ENCODE results near the gene CATSPERZ. TPM values are rescaled to one million over a fixed set of nuclear protein-coding genes. Genes with fewer than 3 reads are reported as not detected.

The CATSPERZ gene
- total and polyA plus RNA-seq, 2 donors (not counting 3 experiments of a cell fraction or from before 2014, with no cell fraction given), result 0.11 TPM; not detected in 1

GRCh38 chr11:64321026-64321425 lies 20.9 kb downstream of the CATSPERZ start:
- CTCF ChIA-PET, result no interaction called here
- Histone ChIP-seq H2AFZ (ENCODE audit: low read depth, low read length) (no peak overlapping the region), H3K4me2 (ENCODE audit: insufficient read depth, low read length) (no peak overlapping the region), H3K9me3 (replicated peaks; ENCODE audit: control insufficient read depth, insufficient read depth, low read length) (no peaks in the 10 kb centered on the region), H3K79me2 (ENCODE audit: control insufficient read depth, insufficient read depth, low read length) (peaks cover 4% of the 10 kb centered on the region), H3K36me3 (ENCODE audit: control insufficient read depth in 2 of 2, extremely low read depth in 1 of 2, insufficient read depth in 2 of 2, low read length in 2 of 2) (peaks cover 0 to 11% of the 10 kb centered on the region in 2 experiments), H3K4me1 (ENCODE audit: control insufficient read depth, extremely low read depth, insufficient read depth, low read length) (peaks cover 10% of the 10 kb centered on the region), H3K9me1 (replicated peaks; ENCODE audit: control insufficient read depth, extremely low read depth, insufficient read depth, low read length) (no peaks in the 10 kb centered on the region), H3K4me3 (replicated peaks in 1 of 3; ENCODE audit: insufficient read depth in 1 of 3, low read depth in 1 of 3, low read length in 3 of 3) (no peak overlapping the region), H3K27ac (ENCODE audit: insufficient read depth, low read depth, low read length) (no peak overlapping the region), H4K20me1 (replicated peaks; ENCODE audit: control insufficient read depth, extremely low read depth, insufficient read depth, low read length) (no peaks in the 10 kb centered on the region), H3K9ac (replicated peaks; ENCODE audit: extremely low read depth, insufficient read depth, low read length) (no peak overlapping the region), H3K27me3 (ENCODE audit: control insufficient read depth in 2 of 2, insufficient read depth in 2 of 2, low read length in 2 of 2) (no peaks in the 10 kb centered on the region)
- FAIRE-seq, result no peak
- no peak for TF ChIP-seq POLR2A (IDR thresholded peaks at IDR 0.05; ENCODE audit: low read depth, low read length)
- dilution Hi-C loops (cut with MboI; ENCODE audit: extremely low pct_ligation_motif_present, low sequenced_read_pairs), result no loop called here
- POLR2A ChIA-PET, result no interaction called here
- no TSS peak for BruUV-seq (replicated peaks)
- intact Hi-C loops (cut with micrococcal nuclease), result no loop called here
- DNase-seq (ENCODE audit: low read depth, low spot score), result no peak

- no peaks in the 10 kb centered on the region for H4K20me1 ChIP-seq (replicated peaks; ENCODE audit: control insufficient read depth, extremely low read depth, insufficient read depth, low read length)
- no peaks in the 10 kb centered on the region for H3K9me3 ChIP-seq (replicated peaks; ENCODE audit: control insufficient read depth, insufficient read depth, low read length)
- H3K27ac ChIP-seq (ENCODE audit: insufficient read depth, low read depth, low read length), result no peak overlapping the region
- no peak overlapping the region for H3K4me3 ChIP-seq (replicated peaks in 1 of 3; ENCODE audit: insufficient read depth in 1 of 3, low read depth in 1 of 3, low read length in 3 of 3)
- no peak overlapping the region for H3K4me2 ChIP-seq (ENCODE audit: insufficient read depth, low read length)
- ChIA-PET CTCF (interaction anchor here (2.9 kb wide), 1 partner anchor 11 kb away, joined by 19 read pairs; no protein-coding TSS in a partner anchor), POLR2A (no interaction called here)
- no peak overlapping the region for H2AFZ ChIP-seq (ENCODE audit: low read depth, low read length)
- H3K9me1 ChIP-seq (replicated peaks; ENCODE audit: control insufficient read depth, extremely low read depth, insufficient read depth, low read length), result no peaks in the 10 kb centered on the region
- no peaks in the 10 kb centered on the region for H3K27me3 ChIP-seq (ENCODE audit: control insufficient read depth in 2 of 2, insufficient read depth in 2 of 2, low read length in 2 of 2)
- H3K9ac ChIP-seq (replicated peaks; ENCODE audit: extremely low read depth, insufficient read depth, low read length), result no peak overlapping the region
- no TSS peak for BruUV-seq (replicated peaks)
- peaks cover 4% of the 10 kb centered on the region for H3K79me2 ChIP-seq (ENCODE audit: control insufficient read depth, insufficient read depth, low read length)
- intact Hi-C loops (cut with micrococcal nuclease), result no loop called here
- peaks cover 0 to 11% of the 10 kb centered on the region in 2 experiments for H3K36me3 ChIP-seq (ENCODE audit: control insufficient read depth in 2 of 2, extremely low read depth in 1 of 2, insufficient read depth in 2 of 2, low read length in 2 of 2)
- no peak for TF ChIP-seq CTCF (IDR thresholded peaks at IDR 0.05; ENCODE audit: extremely low read depth in 1 of 2, insufficient read depth in 1 of 2, low read depth in 1 of 2, low read length in 2 of 2)
- no peak for TF ChIP-seq EZH2 (IDR thresholded peaks at IDR 0.05; ENCODE audit: borderline replicate concordance, low read depth, low read length, severe bottlenecking)
- TF ChIP-seq MAX (IDR thresholded peaks at IDR 0.05; ENCODE audit: insufficient read depth, insufficient read length), result no peak
- TF ChIP-seq MYC (IDR thresholded peaks at IDR 0.05; ENCODE audit: low read depth, low read length), result no peak
- TF ChIP-seq GATA2 (IDR thresholded peaks at IDR 0.05; ENCODE audit: insufficient read depth, insufficient read length, low read depth, low read length), result no peak
- no peak for TF ChIP-seq POLR2AphosphoS5 (IDR thresholded peaks at IDR 0.05; ENCODE audit: insufficient read depth, low read depth, low read length)
- TF ChIP-seq POLR2A (IDR thresholded peaks at IDR 0.05; ENCODE audit: low read depth, low read length), result no peak
- no peak for TF ChIP-seq FOS (IDR thresholded peaks at IDR 0.05; ENCODE audit: borderline replicate concordance, insufficient read depth, low read length)
- TF ChIP-seq JUN (IDR thresholded peaks at IDR 0.05; ENCODE audit: borderline replicate concordance, insufficient read depth, insufficient read length, low read depth), result no peak
- dilution Hi-C loops (cut with MboI; ENCODE audit: extremely low pct_ligation_motif_present, low sequenced_read_pairs), result no loop called here
- FAIRE-seq (no peak), DNase-seq (ENCODE audit: low read depth, low spot score) (no peak)
- H3K4me1 ChIP-seq (ENCODE audit: control insufficient read depth, extremely low read depth, insufficient read depth, low read length), result peaks cover 9% of the 10 kb centered on the region
Measured at GRCh38 chr11:64321533-64321932, 21.4 kb downstream of the CATSPERZ start.

All from endothelial cell of umbilical vein (primary cell).